Right lobe of liver (tissue), 4 donors: ENCODE data around the gene TMED4.

Experiments used
- CTCF ChIP-seq, 4 donors: fragments of 200-600 bp in 3 of 4; fragments of 450-650 bp in 1 of 4; IDR thresholded peaks; one replicate each; pipeline versions ENCODE4 v1.5.1 to v1.8.0; 2016 to 2022; ENCODE audit warnings: antibody characterized with exemption in 4 of 4, mild to moderate bottlenecking in 2 of 4
- POLR2A ChIP-seq: fragments of 450-650 bp; IDR thresholded peaks from one replicate; pipeline ENCODE4 v1.6.1; 2017; ENCODE audit warnings: antibody characterized with exemption, mild to moderate bottlenecking
- donor health status: DM: no; HTN: no; CAD: no.
- donor health status: DM: no; HTN: no; CAD: no.
- donor health status: DM: no; HTN: yes; CAD: no.

GRCh38 chr7:44580945-44581878 lies 819 bp downstream of the TMED4 start:
- TF ChIP-seq POLR2A (no peak), CTCF (IDR thresholded peaks at IDR 0.05) (no peak)
